ENCODE data around the gene SPA17. TPM values are rescaled to one million over a fixed set of nuclear protein-coding genes. Genes with fewer than 3 reads are reported as not detected.
A peak's percentile ranks its signal among the peaks of the same experiment; 100 is the strongest.

Gene SPA17
- total RNA-seq, 2 donors from 2014 or later = 4.7 to 5.9 TPM

DNA sequence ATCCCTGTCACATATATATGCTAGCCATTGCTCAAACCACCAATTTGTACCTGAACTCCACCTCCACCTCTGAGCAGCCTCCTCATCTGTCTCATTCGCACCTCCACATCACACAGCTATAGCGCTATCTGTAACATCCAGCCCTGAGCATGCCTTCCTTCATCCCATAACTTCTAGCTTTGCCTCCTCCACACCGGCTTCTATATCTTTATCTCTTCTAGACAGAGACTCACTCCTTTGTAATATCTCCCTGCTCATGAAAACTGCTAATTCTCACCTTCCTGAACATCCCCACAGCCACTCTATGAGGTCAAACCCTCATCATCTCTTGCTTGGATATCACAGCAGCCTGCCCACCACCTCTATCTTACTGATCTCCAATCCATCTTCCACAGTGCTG is 6.1 kb upstream of the SPA17 start:
- no peak for DNase-seq (ENCODE audit: low spot score)
- Histone ChIP-seq H3K27ac (no peak overlapping the region), H3K4me3 (no peak overlapping the region), H3K4me1 (peaks cover 0 to 2% of the 10 kb centered on the region in 2 donors), H3K9me3 (no peaks in the 10 kb centered on the region), H3K36me3 (peaks cover 8% of the 10 kb centered on the region), H3K27me3 (no peaks in the 10 kb centered on the region)
- TF ChIP-seq, protein P1, sequence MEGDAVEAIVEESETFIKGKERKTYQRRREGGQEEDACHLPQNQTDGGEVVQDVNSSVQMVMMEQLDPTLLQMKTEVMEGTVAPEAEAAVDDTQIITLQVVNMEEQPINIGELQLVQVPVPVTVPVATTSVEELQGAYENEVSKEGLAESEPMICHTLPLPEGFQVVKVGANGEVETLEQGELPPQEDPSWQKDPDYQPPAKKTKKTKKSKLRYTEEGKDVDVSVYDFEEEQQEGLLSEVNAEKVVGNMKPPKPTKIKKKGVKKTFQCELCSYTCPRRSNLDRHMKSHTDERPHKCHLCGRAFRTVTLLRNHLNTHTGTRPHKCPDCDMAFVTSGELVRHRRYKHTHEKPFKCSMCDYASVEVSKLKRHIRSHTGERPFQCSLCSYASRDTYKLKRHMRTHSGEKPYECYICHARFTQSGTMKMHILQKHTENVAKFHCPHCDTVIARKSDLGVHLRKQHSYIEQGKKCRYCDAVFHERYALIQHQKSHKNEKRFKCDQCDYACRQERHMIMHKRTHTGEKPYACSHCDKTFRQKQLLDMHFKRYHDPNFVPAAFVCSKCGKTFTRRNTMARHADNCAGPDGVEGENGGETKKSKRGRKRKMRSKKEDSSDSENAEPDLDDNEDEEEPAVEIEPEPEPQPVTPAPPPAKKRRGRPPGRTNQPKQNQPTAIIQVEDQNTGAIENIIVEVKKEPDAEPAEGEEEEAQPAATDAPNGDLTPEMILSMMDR (IDR thresholded peaks at IDR 0.05) = no peak

DNA sequence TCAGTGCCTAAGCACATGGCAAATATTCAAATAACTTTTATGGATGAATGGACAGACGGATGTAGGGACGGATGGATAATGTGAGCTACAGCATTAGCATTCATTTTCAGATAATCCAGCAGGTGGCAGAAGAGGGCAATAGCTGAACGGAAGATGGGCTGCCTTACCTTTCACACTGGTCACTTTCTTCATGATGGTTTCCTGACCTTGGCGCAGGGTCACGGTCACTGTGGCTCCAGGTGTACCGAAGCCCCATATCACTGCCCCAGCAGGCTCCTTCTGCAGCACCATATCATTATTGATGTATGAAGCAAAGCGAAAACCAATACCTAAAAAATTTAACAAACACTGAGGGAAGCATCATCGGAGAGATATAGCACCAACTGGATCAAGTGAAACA is 4.5 kb upstream of the SPA17 start:
- Histone ChIP-seq H3K9me3 (no peaks in the 10 kb centered on the region), H3K36me3 (peaks cover 8% of the 10 kb centered on the region), H3K27ac (no peak overlapping the region), H3K4me1 (peaks cover 0 to 13% of the 10 kb centered on the region in 2 donors), H3K4me3 (no peak overlapping the region), H3K27me3 (no peaks in the 10 kb centered on the region)
- DNase-seq (ENCODE audit: low spot score) = no peak
- TF ChIP-seq, protein P1 (IDR thresholded peaks at IDR 0.05) = peak; percentile 51 to 86

DNA sequence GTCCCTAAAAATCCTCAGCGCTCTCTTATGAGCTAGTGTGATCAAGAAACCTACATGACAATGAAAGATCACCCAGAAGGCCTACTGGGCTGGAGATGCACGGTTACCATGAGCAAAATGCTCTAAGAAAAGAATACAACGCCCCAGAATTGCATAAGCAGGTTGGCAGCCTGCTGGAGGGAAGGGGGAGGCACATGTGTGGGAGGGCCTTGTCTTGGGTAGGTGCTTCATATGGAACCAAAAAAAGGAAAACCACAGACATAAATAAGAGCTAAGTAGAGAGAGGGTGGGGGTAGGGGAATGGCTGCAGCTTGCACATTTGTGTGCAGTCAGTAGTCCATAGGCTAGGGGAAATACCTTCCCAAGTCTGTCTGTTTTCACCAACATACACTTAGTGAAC is 3.0 kb upstream of the SPA17 start:
- TF ChIP-seq, protein P1 (IDR thresholded peaks at IDR 0.05) = no peak
- Histone ChIP-seq H3K4me1 (peaks cover 0 to 22% of the 10 kb centered on the region in 2 donors), H3K36me3 (peaks cover 3% of the 10 kb centered on the region), H3K27me3 (no peaks in the 10 kb centered on the region), H3K4me3 (no peak overlapping the region), H3K27ac (no peak overlapping the region), H3K9me3 (no peaks in the 10 kb centered on the region)
- DNase-seq (ENCODE audit: low spot score) = no peak

DNA sequence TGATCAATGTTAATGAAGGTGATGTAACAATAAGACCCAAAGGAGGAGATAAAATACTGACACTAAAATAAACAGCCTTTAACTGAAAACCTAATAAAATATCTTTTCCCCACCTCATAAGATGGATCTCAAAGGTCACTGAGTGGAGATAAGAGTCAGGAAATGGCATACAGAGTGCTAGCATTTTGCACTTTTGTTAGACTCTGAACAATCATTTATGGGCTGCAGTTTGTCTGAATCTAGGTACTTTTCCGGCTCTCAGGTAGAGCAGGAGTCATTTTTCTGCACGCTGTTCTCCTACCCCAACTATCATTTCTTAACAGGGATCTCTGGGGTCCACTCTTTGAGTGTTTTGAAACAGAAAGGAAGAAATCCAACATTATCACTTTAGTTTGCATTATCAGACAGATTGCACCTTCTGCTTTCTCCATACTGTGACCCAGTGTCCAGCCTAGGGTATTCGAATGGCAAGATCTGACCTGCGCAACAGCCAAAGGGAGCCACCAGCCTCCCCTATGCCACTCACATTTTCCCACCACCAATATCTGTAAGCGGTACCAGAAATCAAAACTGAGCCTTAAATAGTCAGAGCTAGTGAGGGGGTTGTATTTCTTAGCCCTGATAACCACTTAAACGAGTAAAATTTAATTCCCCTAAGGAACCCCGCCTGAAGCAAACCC is 1.0 kb upstream of the SPA17 start:
- no peak for DNase-seq (ENCODE audit: low spot score)
- peak overlapping the region; percentile 88 to 89 for H3K27ac ChIP-seq
- no peaks in the 10 kb centered on the region for H3K36me3 ChIP-seq
- no peaks in the 10 kb centered on the region for H3K27me3 ChIP-seq
- H3K4me1 ChIP-seq = peaks cover 0 to 27% of the 10 kb centered on the region in 2 donors
- H3K9me3 ChIP-seq = no peaks in the 10 kb centered on the region
- H3K4me3 ChIP-seq = peak overlapping the region; percentile 75 to 76
- TF ChIP-seq, protein P1 (IDR thresholded peaks at IDR 0.05) = no peak

DNA sequence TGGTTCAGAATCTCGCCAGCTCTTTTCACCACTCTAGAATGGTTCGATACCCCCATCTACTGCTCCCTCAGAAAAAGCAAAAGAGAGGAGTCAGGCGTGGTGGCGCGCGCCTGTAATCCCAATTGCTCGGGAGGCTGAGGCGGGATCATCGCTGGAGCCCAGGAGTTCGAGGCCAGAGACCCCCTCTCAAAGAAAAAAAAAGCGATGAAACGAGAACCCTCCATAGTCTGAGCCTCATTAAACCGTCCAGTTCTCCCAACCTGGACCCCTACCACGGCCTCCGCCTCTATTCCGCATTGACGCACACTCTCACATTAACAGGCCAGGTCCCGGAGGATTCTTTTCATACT is 439 bp downstream of the SPA17 start:
- Histone ChIP-seq H3K9me3 (no peaks in the 10 kb centered on the region), H3K27me3 (no peaks in the 10 kb centered on the region), H3K4me3 (peak overlapping the region; percentile 75 to 76), H3K4me1 (peaks cover 0 to 27% of the 10 kb centered on the region in 2 donors), H3K27ac (peak overlapping the region; percentile 88 to 89), H3K36me3 (no peaks in the 10 kb centered on the region)
- TF ChIP-seq, protein P1 (IDR thresholded peaks at IDR 0.05) = no peak
- no peak for DNase-seq (ENCODE audit: low spot score)

DNA sequence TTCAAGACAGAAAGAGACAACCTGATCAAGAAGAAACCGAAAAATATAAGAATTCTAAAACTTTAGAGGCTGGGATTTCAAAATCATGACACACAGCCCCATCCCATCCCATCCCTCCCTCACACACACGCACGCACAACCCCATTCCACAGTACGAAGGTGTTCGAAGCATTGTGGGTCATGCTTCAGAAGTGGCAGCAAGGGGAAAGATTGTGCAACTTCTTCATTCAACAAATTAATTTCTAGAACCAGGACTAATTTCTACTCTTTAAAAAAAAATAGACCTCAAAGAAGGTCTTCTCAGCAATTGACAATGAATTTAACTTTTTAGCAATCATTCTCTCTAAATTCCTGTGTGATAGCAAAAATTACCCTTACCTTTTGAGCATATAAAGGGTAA is 867 bp downstream of the SPA17 start:
- H3K27ac ChIP-seq = no peak overlapping the region
- DNase-seq (ENCODE audit: low spot score) = no peak
- TF ChIP-seq, protein P1 (IDR thresholded peaks at IDR 0.05) = no peak
- no peaks in the 10 kb centered on the region for H3K27me3 ChIP-seq
- peak overlapping the region; percentile 75 to 76 for H3K4me3 ChIP-seq
- no peaks in the 10 kb centered on the region for H3K9me3 ChIP-seq
- H3K4me1 ChIP-seq = peaks cover 0 to 27% of the 10 kb centered on the region in 2 donors
- H3K36me3 ChIP-seq = no peaks in the 10 kb centered on the region
